HepG2 (cell line): ENCODE data around the gene CSNK1D. TPM values are rescaled to one million over a fixed set of nuclear protein-coding genes. Genes with fewer than 3 reads are reported as not detected.

Source experiments
- GLI4 ChIP-seq: sonication (generic); formaldehyde crosslinking; IDR thresholded peaks from 2 replicates; pipeline ENCODE4 v1.5.1; 2020; ENCODE audit warnings: missing genetic modification reagents, mild to moderate bottlenecking, moderate library complexity, borderline replicate concordance
- POLR2G ChIP-seq: fragments of 200-400 bp; formaldehyde crosslinking; IDR thresholded peaks from 2 replicates; pipeline ENCODE4 v1.6.1; 2018; ENCODE audit warnings: mild to moderate bottlenecking, low read depth, low read length, moderate library complexity
- SYNCRIP ChIP-seq: fragments of 200-400 bp; formaldehyde crosslinking; IDR thresholded peaks from 2 replicates; pipeline ENCODE4 v1.6.1; 2018; ENCODE audit warnings: mild to moderate bottlenecking, low read depth, low read length; ENCODE audit not compliant: insufficient read depth
- XBP1 ChIP-seq: sonication (generic); formaldehyde crosslinking; IDR thresholded peaks from 2 replicates; pipeline ENCODE4 v1.5.0; 2020; ENCODE audit warnings: missing genetic modification reagents
- ZMYM4 ChIP-seq: sonication (generic); formaldehyde crosslinking; IDR thresholded peaks from 2 replicates; pipeline ENCODE4 v1.8.1; 2023; ENCODE audit warnings: mild to moderate bottlenecking, missing genetic modification reagents
- ZNF678 ChIP-seq: sonication (generic); formaldehyde crosslinking; IDR thresholded peaks from 2 replicates; pipeline ENCODE4 v1.4.0; 2020; ENCODE audit warnings: mild to moderate bottlenecking, missing genetic modification reagents
- ZNF709 ChIP-seq: sonication (generic); formaldehyde crosslinking; IDR thresholded peaks from 2 replicates; pipeline ENCODE4 v1.5.0; 2020; ENCODE audit warnings: mild to moderate bottlenecking, missing genetic modification reagents
- ZNF83 ChIP-seq: sonication (generic); formaldehyde crosslinking; IDR thresholded peaks from 2 replicates; pipeline ENCODE4 v1.4.0; 2020; ENCODE audit warnings: missing genetic modification reagents, mild to moderate bottlenecking, borderline replicate concordance
- polyA plus RNA-seq, 8 experiments: library from polyadenylated mRNA; depleted of rRNA in 3 of 8; stranded (reverse) in 7 of 8; unstranded in 1 of 8; fragments of >200 nt; fragmentation: Illumina TruSeq in 4 of 8; extraction: Trizol in 4 of 8; gene quantifications; 2 replicates each; pipeline versions ENCODE4 v1.2.1 to v1.2.3, GENCODE V29; 2011 to 2016; ENCODE audit warnings: low read depth in 4 of 8, missing spikeins in 1 of 8, mixed read lengths in 1 of 8; ENCODE audit not compliant: insufficient read depth in 1 of 8
- total RNA-seq, 5 experiments: library from RNA; depleted of rRNA; stranded (reverse); fragments of >200 nt; fragmentation: Illumina TruSeq; extraction: Trizol; gene quantifications; 2 replicates each; pipeline ENCODE4 v1.2.3, GENCODE V29; 2016; ENCODE audit warnings: low read depth in 1 of 5
- TF ChIP-seq, protein P1 (sequence below), 2 experiments: fragments of 450-650 bp in 1 of 2; sonication (generic) in 1 of 2; formaldehyde crosslinking in 1 of 2; IDR thresholded peaks; 2 replicates each; pipeline versions ENCODE4 v1.6.1 to v1.8.0; 2016 to 2022; ENCODE audit warnings: antibody characterized with exemption in 1 of 2, mild to moderate bottlenecking in 1 of 2, missing genetic modification reagents in 1 of 2
- TF ChIP-seq, protein P2 (sequence below), 2 experiments: sonication (generic) in 1 of 2; formaldehyde crosslinking in 1 of 2; IDR thresholded peaks; 2 replicates each; pipeline versions ENCODE4 v1.5.1 to v1.6.1; 2011 to 2020; ENCODE audit warnings: borderline replicate concordance in 1 of 2, low read depth in 1 of 2, low read length in 1 of 2, mild to moderate bottlenecking in 1 of 2, missing genetic modification reagents in 1 of 2, moderate library complexity in 1 of 2
- TF ChIP-seq, protein P3 (sequence below): sonication (generic); formaldehyde crosslinking; IDR thresholded peaks from 2 replicates; pipeline ENCODE4 v1.5.0; 2020; ENCODE audit warnings: missing genetic modification reagents
- TF ChIP-seq, protein P4 (sequence below): sonication (generic); formaldehyde crosslinking; IDR thresholded peaks from 2 replicates; pipeline ENCODE4 v1.4.0; 2020; ENCODE audit warnings: missing genetic modification reagents, mild to moderate bottlenecking, borderline replicate concordance

Gene CSNK1D
- total and polyA plus RNA-seq, 2 of the 13 experiments (the other 11 are each of a cell fraction or from before 2014, with no cell fraction given), result 31.5 to 128 TPM

DNA sequence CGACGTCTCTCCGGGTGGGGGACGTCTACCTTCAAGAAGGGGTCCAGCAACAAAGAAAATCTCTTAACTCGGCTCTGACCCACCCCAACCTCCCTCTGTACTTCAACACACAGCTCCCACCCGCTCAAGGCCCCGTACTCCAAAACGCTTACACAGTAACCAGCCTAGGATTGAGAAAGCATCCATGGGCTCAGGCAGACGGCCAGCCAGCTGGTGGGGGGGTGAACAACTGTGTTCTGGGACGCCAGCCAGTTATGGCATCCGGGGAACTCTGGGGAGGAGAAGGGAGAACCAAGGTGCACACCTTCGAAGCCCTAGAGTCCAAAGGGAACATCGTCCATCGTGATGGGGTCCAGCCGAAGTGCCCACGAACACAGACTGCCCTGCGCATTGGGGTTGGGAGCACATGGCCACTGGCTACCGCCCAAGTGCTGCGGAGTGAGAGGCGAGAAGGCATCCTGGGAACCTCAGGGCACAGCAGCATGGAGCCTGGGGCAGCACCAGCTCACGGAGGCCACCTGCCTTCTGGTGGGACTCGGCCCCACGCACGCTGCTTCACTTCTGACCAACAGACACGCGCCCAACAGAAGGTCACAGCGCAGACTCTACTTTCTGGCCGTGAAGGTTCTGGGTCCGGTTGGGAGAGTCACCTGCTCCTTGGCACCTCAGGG lies 30.4 kb downstream of the CSNK1D start (continued):
- TF ChIP-seq, protein P1, sequence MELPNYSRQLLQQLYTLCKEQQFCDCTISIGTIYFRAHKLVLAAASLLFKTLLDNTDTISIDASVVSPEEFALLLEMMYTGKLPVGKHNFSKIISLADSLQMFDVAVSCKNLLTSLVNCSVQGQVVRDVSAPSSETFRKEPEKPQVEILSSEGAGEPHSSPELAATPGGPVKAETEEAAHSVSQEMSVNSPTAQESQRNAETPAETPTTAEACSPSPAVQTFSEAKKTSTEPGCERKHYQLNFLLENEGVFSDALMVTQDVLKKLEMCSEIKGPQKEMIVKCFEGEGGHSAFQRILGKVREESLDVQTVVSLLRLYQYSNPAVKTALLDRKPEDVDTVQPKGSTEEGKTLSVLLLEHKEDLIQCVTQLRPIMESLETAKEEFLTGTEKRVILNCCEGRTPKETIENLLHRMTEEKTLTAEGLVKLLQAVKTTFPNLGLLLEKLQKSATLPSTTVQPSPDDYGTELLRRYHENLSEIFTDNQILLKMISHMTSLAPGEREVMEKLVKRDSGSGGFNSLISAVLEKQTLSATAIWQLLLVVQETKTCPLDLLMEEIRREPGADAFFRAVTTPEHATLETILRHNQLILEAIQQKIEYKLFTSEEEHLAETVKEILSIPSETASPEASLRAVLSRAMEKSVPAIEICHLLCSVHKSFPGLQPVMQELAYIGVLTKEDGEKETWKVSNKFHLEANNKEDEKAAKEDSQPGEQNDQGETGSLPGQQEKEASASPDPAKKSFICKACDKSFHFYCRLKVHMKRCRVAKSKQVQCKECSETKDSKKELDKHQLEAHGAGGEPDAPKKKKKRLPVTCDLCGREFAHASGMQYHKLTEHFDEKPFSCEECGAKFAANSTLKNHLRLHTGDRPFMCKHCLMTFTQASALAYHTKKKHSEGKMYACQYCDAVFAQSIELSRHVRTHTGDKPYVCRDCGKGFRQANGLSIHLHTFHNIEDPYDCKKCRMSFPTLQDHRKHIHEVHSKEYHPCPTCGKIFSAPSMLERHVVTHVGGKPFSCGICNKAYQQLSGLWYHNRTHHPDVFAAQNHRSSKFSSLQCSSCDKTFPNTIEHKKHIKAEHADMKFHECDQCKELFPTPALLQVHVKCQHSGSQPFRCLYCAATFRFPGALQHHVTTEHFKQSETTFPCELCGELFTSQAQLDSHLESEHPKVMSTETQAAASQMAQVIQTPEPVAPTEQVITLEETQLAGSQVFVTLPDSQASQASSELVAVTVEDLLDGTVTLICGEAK (IDR thresholded peaks at IDR 0.05), result no peak
- TF ChIP-seq, protein P1 (CRISPR knock-in tag; IDR thresholded peaks at IDR 0.05), result no peak
- TF ChIP-seq ZMYM4 (CRISPR knock-in tag) (no peak), XBP1 (no peak), ZNF83 (0 out of 2 replicates have a peak, but pooled peaks have one; percentile 67), ZNF678 (CRISPR knock-in tag) (no peak), GLI4 (CRISPR knock-in tag) (no peak), ZNF709 (0 out of 2 replicates have a peak, but pooled peaks have one; percentile 2), SYNCRIP (no peak), POLR2G (peak; percentile 68)
- TF ChIP-seq, protein P2, sequence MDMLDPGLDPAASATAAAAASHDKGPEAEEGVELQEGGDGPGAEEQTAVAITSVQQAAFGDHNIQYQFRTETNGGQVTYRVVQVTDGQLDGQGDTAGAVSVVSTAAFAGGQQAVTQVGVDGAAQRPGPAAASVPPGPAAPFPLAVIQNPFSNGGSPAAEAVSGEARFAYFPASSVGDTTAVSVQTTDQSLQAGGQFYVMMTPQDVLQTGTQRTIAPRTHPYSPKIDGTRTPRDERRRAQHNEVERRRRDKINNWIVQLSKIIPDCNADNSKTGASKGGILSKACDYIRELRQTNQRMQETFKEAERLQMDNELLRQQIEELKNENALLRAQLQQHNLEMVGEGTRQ (IDR thresholded peaks at IDR 0.05; ENCODE audit: low read depth, low read length), result peak; percentile 4; the same call in 1 of the 2 replicates
- TF ChIP-seq, protein P2 (CRISPR knock-in tag; IDR thresholded peaks at IDR 0.05; ENCODE audit: borderline replicate concordance), result no peak
- TF ChIP-seq, protein P3, sequence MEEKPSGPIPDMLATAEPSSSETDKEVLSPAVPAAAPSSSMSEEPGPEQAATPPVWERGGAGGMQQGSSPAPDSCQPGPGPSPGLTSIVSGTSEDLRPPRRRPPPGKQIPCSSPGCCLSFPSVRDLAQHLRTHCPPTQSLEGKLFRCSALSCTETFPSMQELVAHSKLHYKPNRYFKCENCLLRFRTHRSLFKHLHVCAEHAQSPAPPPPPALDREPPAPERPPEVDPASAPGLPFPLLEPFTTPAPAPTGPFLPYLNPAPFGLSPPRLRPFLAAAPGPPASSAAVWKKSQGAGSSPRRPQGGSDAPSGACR (CRISPR knock-in tag), result no peak
- TF ChIP-seq, protein P4, sequence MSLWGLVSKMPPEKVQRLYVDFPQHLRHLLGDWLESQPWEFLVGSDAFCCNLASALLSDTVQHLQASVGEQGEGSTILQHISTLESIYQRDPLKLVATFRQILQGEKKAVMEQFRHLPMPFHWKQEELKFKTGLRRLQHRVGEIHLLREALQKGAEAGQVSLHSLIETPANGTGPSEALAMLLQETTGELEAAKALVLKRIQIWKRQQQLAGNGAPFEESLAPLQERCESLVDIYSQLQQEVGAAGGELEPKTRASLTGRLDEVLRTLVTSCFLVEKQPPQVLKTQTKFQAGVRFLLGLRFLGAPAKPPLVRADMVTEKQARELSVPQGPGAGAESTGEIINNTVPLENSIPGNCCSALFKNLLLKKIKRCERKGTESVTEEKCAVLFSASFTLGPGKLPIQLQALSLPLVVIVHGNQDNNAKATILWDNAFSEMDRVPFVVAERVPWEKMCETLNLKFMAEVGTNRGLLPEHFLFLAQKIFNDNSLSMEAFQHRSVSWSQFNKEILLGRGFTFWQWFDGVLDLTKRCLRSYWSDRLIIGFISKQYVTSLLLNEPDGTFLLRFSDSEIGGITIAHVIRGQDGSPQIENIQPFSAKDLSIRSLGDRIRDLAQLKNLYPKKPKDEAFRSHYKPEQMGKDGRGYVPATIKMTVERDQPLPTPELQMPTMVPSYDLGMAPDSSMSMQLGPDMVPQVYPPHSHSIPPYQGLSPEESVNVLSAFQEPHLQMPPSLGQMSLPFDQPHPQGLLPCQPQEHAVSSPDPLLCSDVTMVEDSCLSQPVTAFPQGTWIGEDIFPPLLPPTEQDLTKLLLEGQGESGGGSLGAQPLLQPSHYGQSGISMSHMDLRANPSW (CRISPR knock-in tag), result 0 out of 2 replicates have a peak, but pooled peaks have one; percentile 18
